HL-60 (cell line): ENCODE data around the gene TMEM30A.

ENCODE experiments used
- DNase-seq, 2 experiments: peaks; one replicate each; pipeline ENCODE4 v3.0.0-alpha.2; 2010 to 2020; ENCODE audit warnings: low read depth in 1 of 2, low spot score in 1 of 2
- H3K27ac ChIP-seq: fragments of 250-450 bp; sonication (Bioruptor Pico); replicated peaks from 2 replicates; pipeline ENCODE4 v1.5.1; 2020; ENCODE audit warnings: mild to moderate bottlenecking, moderate library complexity
- H3K27me3 ChIP-seq: fragments of 250-450 bp; sonication (Bioruptor Pico); 2 replicates; pipeline ENCODE4 v1.5.1; 2021; ENCODE audit warnings: mild to moderate bottlenecking, moderate library complexity; ENCODE audit not compliant: insufficient read depth, poor library complexity, severe bottlenecking
- H3K4me3 ChIP-seq: replicated peaks from 2 replicates; pipeline ENCODE4 v1.5.1; 2011; ENCODE audit warnings: mild to moderate bottlenecking, control low read depth, low read length; ENCODE audit not compliant: insufficient read depth
- CTCF ChIP-seq: IDR thresholded peaks from one replicate; pipeline ENCODE4 v1.5.1; 2011; ENCODE audit warnings: low read length, control low read depth, inconsistent platforms; ENCODE audit not compliant: insufficient read depth
- GABPA ChIP-seq: IDR thresholded peaks from 2 replicates; pipeline ENCODE4 v1.6.1; 2012; ENCODE audit warnings: low read depth
- POLR2AphosphoS5 ChIP-seq: IDR thresholded peaks from 2 replicates; pipeline ENCODE4 v1.6.1; 2012; ENCODE audit warnings: low read depth
- REST ChIP-seq: IDR thresholded peaks from 2 replicates; pipeline ENCODE4 v1.6.1; 2012; ENCODE audit warnings: low read depth; ENCODE audit not compliant: insufficient replicate concordance
- SPI1 ChIP-seq: IDR thresholded peaks from 2 replicates; pipeline ENCODE4 v1.6.1; 2012; ENCODE audit warnings: low read depth, mild to moderate bottlenecking, borderline replicate concordance

Gene TMEM30A

GRCh38 chr6:75329703-75330102 is 45.1 kb upstream of the TMEM30A start:
- DNase-seq: no peak
- Histone ChIP-seq H3K27me3 (peaks cover 2% of the 10 kb centered on the region), H3K27ac (no peak overlapping the region), H3K4me3 (no peak overlapping the region)
- TF ChIP-seq REST (no peak), SPI1 (no peak), GABPA (no peak), POLR2AphosphoS5 (no peak), CTCF (no peak)

GRCh38 chr6:75327807-75328206 is 43.2 kb upstream of the TMEM30A start:
- DNase-seq: no peak
- no peak overlapping the region for H3K27ac ChIP-seq
- H3K4me3 ChIP-seq: no peak overlapping the region
- peaks cover 2% of the 10 kb centered on the region for H3K27me3 ChIP-seq
- TF ChIP-seq POLR2AphosphoS5 (no peak), REST (no peak)

- TF ChIP-seq CTCF (no peak), GABPA (no peak), REST (no peak), POLR2AphosphoS5 (no peak), SPI1 (no peak)
- DNase-seq: no peak
- Histone ChIP-seq H3K27ac (no peak overlapping the region), H3K4me3 (no peak overlapping the region), H3K27me3 (peaks cover 2% of the 10 kb centered on the region)
Measured at GRCh38 chr6:75326557-75327258, 42.1 kb upstream of the TMEM30A start.
